ENCODE results near the gene ABCA5. TPM values are rescaled to one million over a fixed set of nuclear protein-coding genes. Genes with fewer than 3 reads are reported as not detected.
"Not testable (repeated sequence)": the region's sequence is repeated elsewhere in the genome, so short reads cannot be mapped to it uniquely, and the experiment has no call there.

Gene ABCA5
- total and polyA plus RNA-seq, 2 experiments from 2014 or later: 4.5 to 10.2 TPM

GRCh38 chr17:69317625-69318024, 9.3 kb downstream of the ABCA5 start:
- H3K4me3 ChIP-seq: no peak overlapping the region
- no peak overlapping the region for H3K27ac ChIP-seq
- DNase-seq (ENCODE audit: low read depth in 1 of 2, low spot score in 1 of 2): no peak
- no peaks in the 10 kb centered on the region for H3K9me3 ChIP-seq (ENCODE audit: low read depth)
- no peak for TF ChIP-seq CTCF (IDR thresholded peaks at IDR 0.05; ENCODE audit: low read depth, low read length)
- H3K27me3 ChIP-seq: no peaks in the 10 kb centered on the region
- H3K4me1 ChIP-seq (ENCODE audit: low read depth): no peaks in the 10 kb centered on the region
- no peaks in the 10 kb centered on the region for H3K36me3 ChIP-seq

- H3K9me3 ChIP-seq (ENCODE audit: low read depth): no peaks in the 10 kb centered on the region
- no peak for TF ChIP-seq CTCF (IDR thresholded peaks at IDR 0.05; ENCODE audit: low read depth, low read length)
- no peaks in the 10 kb centered on the region for H3K27me3 ChIP-seq
- no peak overlapping the region for H3K27ac ChIP-seq
- H3K36me3 ChIP-seq: no peaks in the 10 kb centered on the region
- no peak for DNase-seq (ENCODE audit: low read depth in 1 of 2, low spot score in 1 of 2)
- no peak overlapping the region for H3K4me3 ChIP-seq
- H3K4me1 ChIP-seq (ENCODE audit: low read depth): no peaks in the 10 kb centered on the region
Observed at GRCh38 chr17:69314246-69315065, 12.5 kb downstream of the ABCA5 start.

GRCh38 chr17:69305177-69305576, 21.8 kb downstream of the ABCA5 start:
- Histone ChIP-seq H3K36me3 (no peaks in the 10 kb centered on the region), H3K9me3 (ENCODE audit: low read depth) (no peaks in the 10 kb centered on the region), H3K27me3 (no peaks in the 10 kb centered on the region), H3K27ac (no peak overlapping the region), H3K4me3 (no peak overlapping the region), H3K4me1 (ENCODE audit: low read depth) (no peaks in the 10 kb centered on the region)
- no peak for DNase-seq (ENCODE audit: low read depth in 1 of 2, low spot score in 1 of 2)
- TF ChIP-seq CTCF (IDR thresholded peaks at IDR 0.05; ENCODE audit: low read depth, low read length): no peak

GRCh38 chr17:69302682-69303081, 24.3 kb downstream of the ABCA5 start:
- no peaks in the 10 kb centered on the region for H3K4me1 ChIP-seq (ENCODE audit: low read depth)
- H3K27ac ChIP-seq: no peak overlapping the region
- H3K27me3 ChIP-seq: no peaks in the 10 kb centered on the region
- no peaks in the 10 kb centered on the region for H3K36me3 ChIP-seq
- no peak for TF ChIP-seq CTCF (IDR thresholded peaks at IDR 0.05; ENCODE audit: low read depth, low read length)
- no peak for DNase-seq (ENCODE audit: low read depth in 1 of 2, low spot score in 1 of 2)
- H3K9me3 ChIP-seq (ENCODE audit: low read depth): no peaks in the 10 kb centered on the region
- H3K4me3 ChIP-seq: no peak overlapping the region

GRCh38 chr17:69300222-69300621, 26.7 kb downstream of the ABCA5 start:
- no peak for TF ChIP-seq CTCF (IDR thresholded peaks at IDR 0.05; ENCODE audit: low read depth, low read length)
- DNase-seq (ENCODE audit: low read depth in 1 of 2, low spot score in 1 of 2): peak in 1 of 2 donors; percentile 34
- Histone ChIP-seq H3K27me3 (no peaks in the 10 kb centered on the region), H3K4me1 (ENCODE audit: low read depth) (no peaks in the 10 kb centered on the region), H3K27ac (no peak overlapping the region), H3K36me3 (no peaks in the 10 kb centered on the region), H3K9me3 (ENCODE audit: low read depth) (no peaks in the 10 kb centered on the region), H3K4me3 (no peak overlapping the region)

GRCh38 chr17:69298120-69298722, 28.7 kb downstream of the ABCA5 start:
- DNase-seq (ENCODE audit: low read depth in 1 of 2, low spot score in 1 of 2); H3K27me3 ChIP-seq; H3K9me3 ChIP-seq (ENCODE audit: low read depth); H3K27ac ChIP-seq; H3K4me3 ChIP-seq; H3K4me1 ChIP-seq (ENCODE audit: low read depth); H3K36me3 ChIP-seq: not testable (repeated sequence)
